Midbrain (tissue), 1 donor: ENCODE results near the gene GDF10.
A peak's percentile ranks its signal among the peaks of the same experiment; 100 is the strongest.

Source experiments
- DNase-seq: peaks from one replicate; lab custom pipeline; 2025; lab: John Stamatoyannopoulos, UW

Gene GDF10

DNA sequence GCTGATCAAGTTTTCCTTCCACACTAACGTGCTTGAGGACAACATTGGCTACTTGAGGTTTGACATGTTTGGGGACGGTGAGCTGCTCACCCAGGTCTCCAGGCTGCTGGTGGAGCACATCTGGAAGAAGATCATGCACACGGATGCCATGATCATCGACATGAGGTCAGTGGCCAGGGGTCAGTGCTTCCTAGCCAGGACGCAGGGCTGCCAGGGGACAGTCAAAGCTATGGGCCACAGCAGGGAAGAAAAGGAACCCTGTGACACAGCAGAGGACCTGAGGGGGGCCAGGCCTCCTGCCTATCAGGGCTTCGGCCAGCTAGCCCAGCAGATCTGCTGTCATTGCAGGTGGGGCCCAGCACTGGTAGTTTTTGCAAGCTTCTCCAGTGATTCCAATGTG, 53.4 kb downstream of the GDF10 start:
- DNase-seq: no peak

DNA sequence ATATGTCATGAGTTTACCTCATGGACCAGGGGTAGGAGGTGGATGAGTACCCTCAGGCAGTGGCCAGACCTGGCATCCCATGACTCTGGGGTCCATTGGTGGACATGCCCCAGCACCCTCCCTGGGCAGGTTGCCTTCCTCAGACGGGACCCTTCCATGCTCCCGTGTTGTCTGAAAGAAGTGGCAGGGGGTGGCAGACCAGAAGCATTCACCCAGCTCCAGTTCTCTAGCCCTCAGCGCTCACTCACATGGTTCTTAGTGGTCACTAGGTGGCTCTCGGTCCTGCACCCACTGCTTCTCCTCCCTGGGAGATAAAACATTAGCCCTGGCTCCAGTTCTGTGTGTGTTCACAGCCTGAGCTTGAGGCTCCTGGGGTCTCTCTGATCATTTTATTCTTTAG, 54.2 kb downstream of the GDF10 start:
- DNase-seq: no peak

DNA sequence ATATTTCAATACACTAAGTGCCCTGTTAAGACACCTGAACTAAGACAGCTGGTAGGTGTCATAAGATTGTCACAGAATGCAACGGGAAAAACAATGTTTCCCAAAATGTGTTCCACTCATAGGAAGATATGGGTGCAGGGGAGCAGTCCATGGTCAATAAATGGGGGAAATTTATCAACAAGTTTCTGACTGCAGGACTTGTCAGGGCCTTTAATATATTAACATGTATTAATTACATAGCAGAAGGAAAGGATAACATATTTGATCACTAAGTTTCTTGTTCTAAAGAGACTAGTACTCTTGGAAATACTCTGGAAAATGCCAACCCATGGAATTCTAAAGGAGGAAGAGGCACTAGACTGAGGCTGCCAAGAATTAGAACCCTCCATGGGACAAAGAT, 54.9 kb downstream of the GDF10 start:
- DNase-seq: no peak

DNA sequence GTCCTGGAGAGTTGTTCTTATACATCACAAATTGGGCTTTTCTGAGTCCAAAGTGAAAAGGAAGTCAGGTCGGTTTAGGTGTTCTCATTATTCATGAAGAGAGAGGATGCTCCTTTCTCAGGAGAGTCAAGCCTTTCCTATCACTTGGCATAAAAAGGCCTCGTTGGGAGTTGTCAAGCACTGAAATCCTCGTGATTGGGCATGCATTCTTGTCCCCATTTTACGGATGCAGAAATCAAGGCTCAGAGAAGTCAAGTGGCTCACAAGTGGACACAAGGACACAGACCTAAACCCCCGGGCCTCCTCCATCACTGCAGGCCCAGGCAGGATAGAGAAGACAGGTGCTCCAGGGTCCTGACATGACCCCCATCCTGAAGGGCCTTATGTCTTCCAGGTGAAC, 56.7 kb downstream of the GDF10 start:
- no peak for DNase-seq

DNA sequence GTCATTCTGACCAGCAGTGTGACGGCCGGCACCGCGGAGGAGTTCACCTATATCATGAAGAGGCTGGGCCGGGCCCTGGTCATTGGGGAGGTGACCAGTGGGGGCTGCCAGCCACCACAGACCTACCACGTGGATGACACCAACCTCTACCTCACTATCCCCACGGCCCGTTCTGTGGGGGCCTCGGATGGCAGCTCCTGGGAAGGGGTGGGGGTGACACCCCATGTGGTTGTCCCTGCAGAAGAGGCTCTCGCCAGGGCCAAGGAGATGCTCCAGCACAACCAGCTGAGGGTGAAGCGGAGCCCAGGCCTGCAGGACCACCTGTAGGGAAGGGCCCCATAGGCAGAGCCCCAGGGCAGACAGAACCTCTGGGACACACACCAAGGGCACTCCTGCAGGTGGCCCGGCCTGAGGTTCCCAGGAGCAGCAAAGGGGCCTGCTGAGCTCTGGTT, 57.2 kb downstream of the GDF10 start:
- no peak for DNase-seq

DNA sequence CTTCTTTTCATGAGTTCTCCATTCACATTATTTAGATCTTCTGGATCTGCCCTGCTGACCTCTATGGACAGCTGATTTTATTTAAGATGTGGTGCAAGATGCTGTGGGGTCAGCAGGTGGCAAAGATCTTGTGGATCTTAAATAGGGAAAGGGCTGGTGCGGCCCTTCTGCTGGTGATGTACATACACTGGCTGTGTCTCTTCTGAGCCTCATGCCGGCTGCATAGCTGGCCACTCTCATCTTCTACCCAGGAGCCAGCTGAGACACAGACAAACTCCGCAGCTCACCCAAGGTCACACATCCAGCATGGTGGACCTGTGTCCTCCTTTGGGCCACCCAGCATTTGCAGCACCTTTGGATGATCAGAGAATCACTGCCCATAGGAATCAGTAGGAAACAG, 57.9 kb downstream of the GDF10 start:
- no peak for DNase-seq

DNA sequence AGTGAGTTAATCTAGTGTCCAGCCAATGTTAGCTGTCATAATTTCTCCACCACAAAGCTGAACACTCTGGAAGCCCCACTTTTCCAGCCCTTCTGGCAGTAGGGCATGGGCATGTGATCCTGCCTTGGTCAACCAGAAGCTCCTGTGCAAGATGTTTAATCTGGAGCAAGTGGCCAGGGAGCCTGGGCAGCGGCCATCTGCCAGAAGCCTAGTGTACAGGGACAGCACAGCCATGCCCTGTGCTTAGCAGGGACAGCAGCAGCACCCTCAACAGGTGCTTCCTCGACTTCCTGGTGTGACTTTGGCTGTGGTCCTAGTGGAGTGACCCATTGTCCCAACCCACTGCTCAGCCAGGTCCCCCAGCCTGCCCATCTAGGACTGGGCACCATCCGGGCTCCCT, 58.5 kb downstream of the GDF10 start:
- no peak for DNase-seq

DNA sequence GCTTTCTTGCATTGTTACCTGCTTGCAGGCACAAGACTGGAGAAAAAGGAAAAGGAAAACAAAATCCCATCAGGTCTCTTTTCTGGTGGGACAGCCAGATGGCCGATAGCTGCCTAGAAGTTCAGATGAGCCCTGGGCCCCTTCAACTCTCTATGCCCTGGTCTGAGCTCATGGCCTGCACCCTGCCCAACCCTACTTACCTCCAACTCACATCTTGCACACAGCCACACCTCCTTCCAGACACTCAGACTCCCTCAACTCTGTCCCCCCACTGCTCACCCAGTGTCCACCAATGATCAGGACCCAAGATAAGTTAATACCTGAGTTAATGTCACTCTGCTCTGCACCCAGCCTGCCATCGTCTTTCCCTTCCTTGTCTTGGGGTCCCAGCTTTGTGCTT, 59.1 kb downstream of the GDF10 start:
- DNase-seq: no peak

DNA sequence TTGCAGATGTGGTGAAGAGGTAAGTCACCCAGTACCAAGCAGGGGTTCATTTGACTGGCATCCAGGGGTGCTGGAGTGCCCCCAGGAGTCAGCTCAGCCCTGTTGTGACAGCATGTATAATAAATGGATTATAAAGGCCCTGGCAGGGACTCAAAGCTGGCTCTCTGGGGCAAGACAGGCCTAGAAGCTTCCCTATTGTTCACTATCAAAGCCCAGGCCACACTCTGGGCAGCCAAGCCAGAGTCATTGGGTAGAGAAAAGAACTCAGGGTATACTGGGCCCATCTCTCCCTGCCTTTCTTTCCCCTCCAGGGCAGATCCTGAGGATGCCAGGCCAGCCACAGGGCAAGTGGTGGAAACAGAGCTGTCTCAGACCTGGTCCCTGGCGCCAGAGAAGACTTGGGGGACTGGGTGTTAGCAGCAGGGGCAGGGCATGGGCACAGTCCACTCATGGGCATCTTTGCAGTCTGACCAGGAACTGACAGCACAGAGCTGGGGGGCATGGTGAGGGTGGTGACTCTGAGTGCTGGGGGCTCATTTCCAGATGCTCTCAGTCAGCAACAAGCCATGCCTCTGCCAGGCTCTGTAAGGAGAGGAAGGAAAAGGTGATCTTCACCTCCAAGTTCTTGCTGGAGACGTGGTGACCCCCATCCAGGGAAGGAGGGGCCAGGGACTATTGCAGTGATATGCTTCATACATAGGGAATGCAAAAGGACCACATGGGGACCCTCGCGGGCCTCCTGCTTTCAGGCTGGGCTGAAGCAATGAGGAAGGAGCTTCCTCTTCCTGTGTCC, 59.8 kb downstream of the GDF10 start:
- DNase-seq: no peak

DNA sequence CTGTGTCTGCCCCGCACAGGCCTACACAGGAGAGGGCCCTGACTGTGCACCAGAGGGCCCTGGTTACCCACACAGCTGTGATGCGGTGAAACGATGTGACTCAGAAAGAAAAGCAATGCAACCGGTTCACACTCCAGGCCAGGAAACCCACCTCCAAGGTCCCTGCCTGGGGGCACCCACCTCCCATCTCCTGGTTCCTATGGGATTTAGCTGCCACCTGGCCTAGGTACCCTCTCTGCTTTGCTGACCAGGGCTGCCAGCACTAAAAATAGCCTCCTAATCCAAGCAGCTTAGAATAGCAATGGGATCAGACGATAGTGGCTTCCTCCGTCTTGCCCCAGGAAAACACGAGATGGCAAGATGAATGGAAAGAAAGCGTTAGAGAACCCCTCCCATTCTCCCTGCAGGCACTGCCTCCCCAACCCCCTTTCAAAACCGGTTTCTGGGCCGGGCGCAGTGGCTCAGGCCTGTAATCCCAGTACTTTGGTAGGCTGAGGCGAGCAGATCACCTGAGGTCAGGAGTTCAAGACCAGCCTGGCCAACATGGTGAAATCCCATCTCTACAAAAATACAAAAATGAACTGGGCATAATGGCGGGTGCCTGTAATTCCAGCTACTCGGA, 60.5 kb downstream of the GDF10 start:
- DNase-seq: no peak

DNA sequence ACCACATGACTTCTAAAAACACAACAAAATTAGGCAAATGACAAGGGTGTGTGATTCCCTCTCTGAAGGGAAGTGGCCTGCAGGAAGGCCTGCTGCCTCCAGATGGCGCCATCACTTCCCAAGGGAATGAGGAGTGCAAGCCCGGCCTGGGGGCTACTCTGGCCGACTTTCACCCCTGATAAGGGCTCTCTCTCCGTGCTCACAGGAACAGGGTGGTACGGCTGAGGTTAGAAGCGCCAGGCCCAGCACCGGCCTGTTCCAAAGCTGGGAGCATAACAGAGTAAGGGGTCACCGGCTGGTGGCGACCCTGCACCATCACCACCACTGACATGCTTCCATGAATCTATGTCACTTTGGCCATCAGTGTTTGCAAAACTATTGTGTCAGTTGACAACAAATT, 61.3 kb downstream of the GDF10 start:
- DNase-seq: peak; percentile 24

DNA sequence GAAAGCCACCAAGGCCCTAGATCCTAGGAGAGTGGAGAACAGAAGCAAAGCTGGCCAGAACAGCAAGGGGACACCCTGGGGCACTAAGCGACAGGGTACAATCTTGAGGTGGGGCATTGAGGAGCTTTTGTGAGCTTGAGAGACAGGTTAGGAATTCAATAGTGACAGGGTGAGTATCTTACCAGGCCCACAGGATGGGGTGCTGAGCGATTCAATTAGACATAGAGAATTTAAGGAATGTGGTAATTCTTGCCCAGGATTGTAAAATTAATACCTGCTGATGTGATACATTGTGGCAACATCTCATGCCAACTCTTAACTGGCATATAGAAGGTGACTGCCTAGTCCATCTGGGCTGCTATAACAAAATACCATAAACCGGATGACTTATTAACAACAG, 62.2 kb downstream of the GDF10 start:
- no peak for DNase-seq
